Thyroid gland (tissue), 4 donors: Measurements from ENCODE around the gene RAB40C. TPM values are rescaled to one million over a fixed set of nuclear protein-coding genes. Genes with fewer than 3 reads are reported as not detected.

ENCODE experiments used
- DNase-seq, 2 donors: peaks; one replicate each; pipeline ENCODE4 v3.0.0-alpha.2; 2019
- H3K27ac ChIP-seq, 3 donors: fragments of 200-600 bp; sonication (generic); 1 replicate in 2 of 3; 2 replicates in 1 of 3; pipeline ENCODE4 v1.5.1; 2016 to 2019; ENCODE audit warnings: mild to moderate bottlenecking in 1 of 3, moderate library complexity in 1 of 3
- H3K27me3 ChIP-seq: fragments of 200-600 bp; sonication (generic); one replicate; pipeline ENCODE4 v1.5.1; 2019
- H3K36me3 ChIP-seq, 2 donors: fragments of 200-600 bp; sonication (generic); one replicate each; pipeline ENCODE4 v1.5.1; 2016 to 2019
- H3K4me1 ChIP-seq, 2 donors: fragments of 200-600 bp; sonication (generic); one replicate each; pipeline ENCODE4 v1.5.1; 2017 to 2019
- H3K4me3 ChIP-seq, 3 donors: fragments of 200-600 bp; sonication (generic); replicated peaks in 1 of 3; 1 replicate in 2 of 3; 2 replicates in 1 of 3; pipeline ENCODE4 v1.5.1; 2016; ENCODE audit warnings: mild to moderate bottlenecking in 1 of 3
- H3K9me3 ChIP-seq: fragments of 200-600 bp; sonication (generic); one replicate; pipeline ENCODE4 v1.5.1; 2017
- POLR2A ChIP-seq, 2 donors: fragments of 450-650 bp; IDR thresholded peaks; one replicate each; pipeline ENCODE4 v1.6.1; 2017; ENCODE audit warnings: antibody characterized with exemption in 2 of 2, mild to moderate bottlenecking in 2 of 2, moderate library complexity in 1 of 2
- WGBS, 2 donors: methylation state at CpG; one replicate each; pipeline ENCODE4 v1.1.5; 2017; 5-methylcytosine and 5-hydroxymethylcytosine counted together
- intact Hi-C: fragments of 100-400 bp; cut with DNase I; formaldehyde crosslinking; loops from one replicate; pipeline ENCODE4 v1.15.1; 2023
- total RNA-seq, 4 donors: library from RNA; depleted of rRNA; stranded (reverse); fragments of >200 nt; gene quantifications; one replicate each; pipeline ENCODE4 v1.2.3, GENCODE V29; 2016
- TF ChIP-seq, protein P1 (sequence below), 6 experiments: fragments of 200-600 bp in 3 of 6; fragments of 450-650 bp in 3 of 6; sonication (generic) in 3 of 6; IDR thresholded peaks; one replicate each; pipeline ENCODE4 v1.5.1; 2016 to 2019; ENCODE audit warnings: antibody characterized with exemption in 6 of 6, mild to moderate bottlenecking in 2 of 6, inconsistent platforms in 1 of 6, moderate library complexity in 1 of 6

RAB40C gene
- total RNA-seq, 4 donors from 2014 or later: 17.7 to 24.4 (median 18.4) TPM

DNA sequence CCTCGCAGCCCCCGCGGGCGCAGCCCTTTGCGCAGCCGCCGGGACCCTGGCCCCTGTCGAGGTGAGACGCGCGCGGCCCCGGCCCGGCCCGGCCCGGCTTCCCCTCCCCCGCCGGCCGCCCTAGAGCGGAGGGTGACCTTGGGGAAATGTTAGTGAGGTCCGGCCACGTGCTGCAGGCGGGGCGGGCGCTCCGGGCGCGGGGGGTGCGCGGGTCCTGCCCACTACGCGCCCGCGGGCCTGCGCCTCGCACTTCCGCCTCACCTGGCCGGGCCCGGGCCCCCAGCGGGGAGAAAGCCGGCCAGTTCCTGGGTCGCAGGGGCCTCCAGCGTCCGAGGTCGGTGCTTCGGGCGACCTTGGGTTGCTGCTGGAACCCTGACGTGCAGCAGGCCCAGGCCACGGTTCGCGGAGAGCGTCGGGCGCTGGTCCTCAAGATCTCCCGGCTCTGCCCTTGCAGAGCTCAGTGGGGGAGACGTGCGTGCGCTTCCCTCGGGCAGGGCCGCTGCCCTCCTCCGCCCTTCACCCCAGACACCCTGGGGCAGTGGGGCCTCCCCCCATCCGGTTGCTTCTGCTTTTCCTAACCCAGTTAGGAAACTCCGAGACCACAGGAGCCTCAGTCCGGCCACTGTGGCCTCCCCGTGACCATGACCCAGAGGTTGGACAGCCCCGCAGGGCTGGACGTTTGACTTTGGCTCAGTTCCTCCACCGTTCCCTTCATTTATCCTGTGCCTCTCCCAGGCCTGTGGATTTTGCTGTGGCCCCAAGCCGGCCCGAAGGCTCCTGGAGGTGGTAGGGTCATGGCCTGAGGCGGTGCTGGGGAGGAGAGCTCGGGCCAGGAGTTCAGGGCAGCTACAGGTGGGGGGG lies 52.6 kb downstream of the RAB40C start:
- 15 to 59% methylated on average over 11 to 18 of the region's 72 CpGs for WGBS, 2 donors
- peak; percentile 79 to 82 for DNase-seq
- Histone ChIP-seq H3K4me3 (peak overlapping the region; percentile 31 to 93 (median 64)), H3K4me1 (peaks cover 43 to 63% of the 10 kb centered on the region in 2 donors), H3K27ac (peak overlapping the region; percentile 71 to 86 (median 83)), H3K36me3 (no peaks in the 10 kb centered on the region), H3K27me3 (no peaks in the 10 kb centered on the region), H3K9me3 (no peaks in the 10 kb centered on the region)
- no peak for TF ChIP-seq POLR2A (IDR thresholded peaks at IDR 0.05)
- TF ChIP-seq, protein P1, sequence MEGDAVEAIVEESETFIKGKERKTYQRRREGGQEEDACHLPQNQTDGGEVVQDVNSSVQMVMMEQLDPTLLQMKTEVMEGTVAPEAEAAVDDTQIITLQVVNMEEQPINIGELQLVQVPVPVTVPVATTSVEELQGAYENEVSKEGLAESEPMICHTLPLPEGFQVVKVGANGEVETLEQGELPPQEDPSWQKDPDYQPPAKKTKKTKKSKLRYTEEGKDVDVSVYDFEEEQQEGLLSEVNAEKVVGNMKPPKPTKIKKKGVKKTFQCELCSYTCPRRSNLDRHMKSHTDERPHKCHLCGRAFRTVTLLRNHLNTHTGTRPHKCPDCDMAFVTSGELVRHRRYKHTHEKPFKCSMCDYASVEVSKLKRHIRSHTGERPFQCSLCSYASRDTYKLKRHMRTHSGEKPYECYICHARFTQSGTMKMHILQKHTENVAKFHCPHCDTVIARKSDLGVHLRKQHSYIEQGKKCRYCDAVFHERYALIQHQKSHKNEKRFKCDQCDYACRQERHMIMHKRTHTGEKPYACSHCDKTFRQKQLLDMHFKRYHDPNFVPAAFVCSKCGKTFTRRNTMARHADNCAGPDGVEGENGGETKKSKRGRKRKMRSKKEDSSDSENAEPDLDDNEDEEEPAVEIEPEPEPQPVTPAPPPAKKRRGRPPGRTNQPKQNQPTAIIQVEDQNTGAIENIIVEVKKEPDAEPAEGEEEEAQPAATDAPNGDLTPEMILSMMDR (IDR thresholded peaks at IDR 0.05): no peak
- intact Hi-C loops: no loop called here

DNA sequence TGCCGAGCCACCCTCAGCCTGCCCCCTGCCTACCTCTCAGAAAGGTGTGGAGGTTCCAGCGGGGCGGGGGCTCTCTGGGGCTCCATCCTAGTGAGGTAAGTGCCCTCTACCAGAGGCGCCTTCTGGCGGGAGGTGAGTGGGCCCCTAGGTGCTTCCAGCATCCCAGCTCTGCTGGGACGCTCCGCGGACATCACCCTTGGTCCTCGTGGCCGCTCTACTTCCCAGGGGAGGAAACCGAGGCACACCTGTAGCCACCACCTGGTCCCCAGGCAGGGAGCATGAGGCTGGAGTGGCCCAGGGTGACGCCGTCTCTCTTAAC lies 53.1 kb downstream of the RAB40C start:
- Histone ChIP-seq H3K27me3 (no peaks in the 10 kb centered on the region), H3K4me1 (peaks cover 43 to 63% of the 10 kb centered on the region in 2 donors), H3K9me3 (no peaks in the 10 kb centered on the region), H3K4me3 (peak overlapping the region in 2 of 3 donors; percentile 64 to 93), H3K27ac (peak overlapping the region; percentile 25 to 86 (median 54)), H3K36me3 (no peaks in the 10 kb centered on the region)
- intact Hi-C loops: no loop called here
- TF ChIP-seq, protein P1 (IDR thresholded peaks at IDR 0.05): no peak
- no peak for TF ChIP-seq POLR2A (IDR thresholded peaks at IDR 0.05)
- WGBS, 2 donors: 71 to 84% methylated on average over 3 to 8 of the region's 13 CpGs
- DNase-seq: no peak

DNA sequence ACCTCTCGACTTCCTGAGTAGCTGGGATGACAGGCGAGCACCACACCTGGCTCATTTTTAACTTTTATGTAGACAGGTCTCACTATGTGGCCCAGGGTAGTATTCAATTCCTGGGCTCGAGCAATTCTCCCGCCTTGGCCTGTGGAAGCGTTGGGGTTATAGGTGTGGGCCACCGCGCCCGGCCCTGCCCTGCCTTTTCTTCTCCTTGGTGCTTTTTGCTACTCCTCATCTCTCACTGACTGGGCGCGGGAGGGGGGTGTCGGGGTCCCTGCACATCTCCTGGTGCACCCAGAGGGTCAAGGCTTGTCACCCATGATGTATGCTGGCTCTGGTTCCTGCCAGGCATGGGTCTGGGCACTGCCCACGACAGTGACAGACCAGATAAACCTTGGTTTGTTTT lies 54.7 kb downstream of the RAB40C start:
- no peak for DNase-seq
- 93 to 98% methylated on average over 12 of the region's 12 CpGs for WGBS, 2 donors
- TF ChIP-seq, protein P1 (IDR thresholded peaks at IDR 0.05): no peak
- Histone ChIP-seq H3K27me3 (no peaks in the 10 kb centered on the region), H3K27ac (no peak overlapping the region), H3K9me3 (no peaks in the 10 kb centered on the region), H3K4me1 (peaks cover 51 to 68% of the 10 kb centered on the region in 2 donors), H3K36me3 (no peaks in the 10 kb centered on the region), H3K4me3 (no peak overlapping the region)
- intact Hi-C loops: no loop called here

DNA sequence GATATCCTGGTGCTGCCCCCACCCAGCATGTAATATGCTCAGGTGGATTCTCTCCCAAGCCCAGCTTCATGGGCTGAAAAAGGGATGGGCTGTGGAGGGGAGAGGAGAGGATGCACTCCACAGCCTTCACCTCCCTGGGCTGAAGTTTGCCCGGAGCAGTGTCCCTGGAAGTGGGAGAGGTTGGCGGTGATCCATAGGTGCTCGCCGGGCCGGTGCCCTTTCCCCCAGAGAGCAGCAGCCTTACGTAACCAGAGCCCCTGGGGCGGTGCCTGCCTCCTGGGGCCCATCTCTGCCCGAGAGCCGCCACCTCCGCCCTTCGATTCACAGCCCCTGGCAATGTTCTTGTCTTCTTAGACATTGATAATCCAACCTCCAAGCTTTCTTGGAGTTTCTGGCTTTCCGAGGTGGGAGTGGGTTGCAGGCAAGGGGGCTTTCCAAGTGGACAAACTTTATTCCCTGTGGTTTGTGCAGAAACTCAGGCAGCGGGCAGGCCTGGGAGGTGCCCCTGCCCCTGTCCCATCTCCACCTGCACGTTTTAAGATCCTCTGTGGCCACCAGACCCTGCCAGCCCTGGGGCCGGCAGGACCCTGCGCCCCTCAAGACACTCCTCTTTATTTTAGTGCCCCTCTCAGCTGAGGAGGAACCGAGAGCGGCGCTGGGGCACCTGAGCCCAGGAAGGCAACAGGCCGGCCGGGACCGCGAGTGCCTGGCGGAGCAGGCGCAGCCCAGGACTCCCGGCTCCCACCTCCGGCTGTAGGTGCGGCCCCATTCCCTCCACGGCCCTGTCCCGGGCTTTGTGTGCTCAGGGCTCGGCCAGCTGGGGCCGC lies 56.2 kb downstream of the RAB40C start:
- TF ChIP-seq, protein P1 (IDR thresholded peaks at IDR 0.05): no peak
- no peak for TF ChIP-seq POLR2A (IDR thresholded peaks at IDR 0.05)
- H3K27ac ChIP-seq: peak overlapping the region; percentile 28 to 92 (median 61)

More for the DNA sequence above, 56.2 kb downstream of the RAB40C start:
- H3K9me3 ChIP-seq: no peaks in the 10 kb centered on the region
- no peaks in the 10 kb centered on the region for H3K27me3 ChIP-seq
- no peak overlapping the region for H3K4me3 ChIP-seq
- intact Hi-C loops: no loop called here
- peak; percentile 84 to 90 for DNase-seq
- peaks cover 56 to 71% of the 10 kb centered on the region in 2 donors for H3K4me1 ChIP-seq
- WGBS, 2 donors: 62 to 68% methylated on average over 30 of the region's 32 CpGs
- H3K36me3 ChIP-seq: no peaks in the 10 kb centered on the region
